GM18498 (cell line): ENCODE results near the gene GDI2.
"Not testable (repeated sequence)": the region's sequence is repeated elsewhere in the genome, so short reads cannot be mapped to it uniquely, and the experiment has no call there.

Experiments used
- ATAC-seq: cut with Tn5 transposase; IDR thresholded peaks from one replicate; pipeline ENCODE4 v1.9.1; 2021; ENCODE audit warnings: mild to moderate bottlenecking, moderate library complexity; ENCODE audit not compliant: unreplicated experiment

The GDI2 gene

GRCh38 chr10:5828725-5829124 lies 15.5 kb upstream of the GDI2 start:
- no peak for ATAC-seq

GRCh38 chr10:5827841-5828240 lies 14.6 kb upstream of the GDI2 start:
- ATAC-seq: no peak

GRCh38 chr10:5826511-5826910 lies 13.3 kb upstream of the GDI2 start:
- ATAC-seq: not testable (repeated sequence)

- ATAC-seq: no peak
Observed at GRCh38 chr10:5818894-5819293, 5.7 kb upstream of the GDI2 start.

- ATAC-seq: no peak
Observed at GRCh38 chr10:5818048-5818331, 4.8 kb upstream of the GDI2 start.

DNA sequence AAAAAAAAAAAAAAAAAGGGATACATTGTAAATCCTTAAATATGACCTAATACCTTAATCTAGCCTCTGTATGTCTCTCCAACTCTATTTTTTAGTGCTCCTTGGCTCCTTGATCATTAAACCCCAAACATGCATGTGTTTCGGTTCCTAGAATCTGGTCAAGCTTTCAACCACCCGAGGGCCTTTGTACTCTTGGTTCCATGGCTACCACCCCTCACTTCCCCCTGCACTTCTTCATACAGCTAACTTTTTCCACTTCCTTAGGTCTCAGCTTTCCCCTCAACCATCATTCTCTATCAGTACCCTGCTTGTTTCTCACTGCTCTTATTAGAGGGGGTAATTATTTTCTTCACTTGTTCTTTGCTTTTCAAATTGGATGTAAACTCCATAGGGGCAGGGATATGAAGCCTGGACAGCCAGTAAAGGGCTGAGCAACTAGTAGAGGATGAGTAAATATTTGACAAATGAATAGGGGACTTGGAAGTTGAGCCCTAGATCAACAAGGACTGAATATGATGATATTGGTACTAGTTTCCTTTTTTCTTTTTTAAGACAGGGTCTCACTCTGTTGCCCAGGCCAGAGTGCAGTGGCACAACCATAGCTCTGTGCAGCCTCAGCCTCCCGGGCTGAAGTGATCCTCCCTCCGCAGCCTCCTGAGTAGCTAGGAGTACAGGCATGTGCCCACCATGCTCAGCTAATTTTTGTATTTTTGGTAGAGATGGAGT lies 4.3 kb upstream of the GDI2 start:
- ATAC-seq: no peak

GRCh38 chr10:5816170-5816569 lies 2.9 kb upstream of the GDI2 start:
- no peak for ATAC-seq

DNA sequence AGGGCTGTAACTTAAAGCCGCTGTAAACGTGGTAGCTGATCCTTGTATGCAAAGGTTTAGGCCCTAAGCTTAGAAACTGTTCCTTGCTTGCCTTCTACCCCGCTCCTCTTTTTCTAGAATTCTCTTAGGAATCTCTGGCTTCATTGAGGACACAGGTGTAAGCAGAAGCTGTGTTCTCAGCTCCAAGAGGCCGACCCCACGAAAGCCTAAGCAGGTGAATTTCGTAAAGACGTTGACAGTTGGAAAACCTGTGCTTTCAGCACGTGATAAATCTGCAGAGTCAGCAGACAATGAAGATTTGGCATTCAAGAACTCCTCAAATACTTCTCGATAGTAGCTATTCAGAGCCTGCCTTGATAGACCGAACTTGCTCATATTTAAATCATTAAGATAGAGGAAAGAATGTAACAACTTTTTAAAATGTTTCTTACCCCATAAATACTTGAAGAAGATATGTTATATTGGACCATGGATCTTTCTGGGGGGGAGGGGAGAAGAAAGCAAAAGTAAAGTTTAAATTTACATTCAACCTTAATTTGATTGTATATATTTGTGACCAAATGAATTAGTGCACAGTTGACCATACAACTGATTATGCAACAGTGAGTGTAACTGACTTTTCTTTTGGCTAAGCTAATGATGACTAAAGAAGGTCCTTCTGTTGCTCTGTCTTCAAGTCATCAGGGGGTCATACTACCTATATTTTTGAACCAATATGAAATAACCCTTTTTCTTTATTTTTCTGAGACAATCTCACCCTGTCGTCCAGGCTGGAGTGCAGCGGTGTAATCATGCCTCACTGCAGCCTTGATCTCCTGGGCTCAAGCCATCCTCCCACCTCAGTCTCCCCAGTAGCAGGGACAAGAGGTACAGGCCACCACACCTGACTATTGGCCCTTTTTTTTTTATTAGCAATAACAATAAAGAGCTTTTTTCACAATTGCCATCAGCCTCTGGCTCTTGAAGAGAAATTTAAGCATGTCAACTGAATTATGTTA lies 1.2 kb upstream of the GDI2 start:
- ATAC-seq: no peak

DNA sequence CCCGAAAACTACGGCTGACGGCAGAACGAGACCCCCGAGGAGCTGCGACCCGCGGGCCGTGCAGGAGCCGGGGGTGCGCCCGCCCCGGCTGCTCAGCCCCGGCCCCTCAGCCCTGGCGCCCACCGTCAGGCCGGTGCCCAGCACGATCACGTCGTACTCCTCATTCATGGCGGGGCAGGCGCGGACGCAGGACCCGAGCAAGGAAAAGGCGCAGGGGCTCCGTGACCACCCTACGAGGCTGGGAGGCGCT lies 218 bp downstream of the GDI2 start:
- ATAC-seq: peak; percentile 32

DNA sequence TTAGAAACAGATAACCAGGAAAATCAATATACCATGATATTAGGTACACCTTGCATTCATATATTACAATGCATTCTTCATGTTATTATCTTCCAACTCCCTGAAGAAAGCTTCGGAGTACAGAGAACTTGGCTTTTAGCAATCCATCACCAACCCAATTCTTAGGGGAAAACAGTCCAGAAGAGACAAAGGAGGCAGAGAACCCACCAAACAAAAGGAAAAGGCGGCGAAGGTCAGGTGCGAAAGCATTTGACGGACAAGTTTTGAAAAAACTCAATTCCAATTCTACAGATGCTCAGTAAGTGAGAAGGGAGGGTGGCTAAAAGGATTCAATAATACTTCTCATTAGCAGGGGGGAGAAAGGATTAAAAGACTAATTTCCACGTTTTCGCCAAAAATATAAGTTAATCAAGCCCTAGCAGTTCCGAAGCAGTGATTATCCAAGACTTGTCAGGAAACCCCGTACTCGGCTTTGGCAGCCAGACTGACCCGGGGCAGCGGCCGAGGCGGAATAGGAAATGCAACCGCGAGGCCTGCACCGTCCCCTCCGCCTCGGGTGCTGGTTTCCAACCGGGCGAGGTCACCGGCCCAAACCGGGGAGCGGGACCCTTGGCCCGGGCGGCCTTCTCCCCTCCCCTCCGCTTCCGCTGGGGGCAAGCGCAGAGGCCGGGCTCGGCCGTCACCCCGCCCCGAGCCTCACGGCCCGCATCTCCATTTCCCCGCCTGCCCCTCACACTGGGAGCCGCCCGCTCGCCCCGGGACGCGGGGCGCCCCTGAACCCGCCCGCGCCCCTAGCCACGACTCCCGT lies 747 bp downstream of the GDI2 start:
- peak; percentile 32 for ATAC-seq

GRCh38 chr10:5811387-5811821 lies 1.8 kb downstream of the GDI2 start:
- ATAC-seq: no peak

GRCh38 chr10:5810225-5810624 lies 3.0 kb downstream of the GDI2 start:
- ATAC-seq: no peak

DNA sequence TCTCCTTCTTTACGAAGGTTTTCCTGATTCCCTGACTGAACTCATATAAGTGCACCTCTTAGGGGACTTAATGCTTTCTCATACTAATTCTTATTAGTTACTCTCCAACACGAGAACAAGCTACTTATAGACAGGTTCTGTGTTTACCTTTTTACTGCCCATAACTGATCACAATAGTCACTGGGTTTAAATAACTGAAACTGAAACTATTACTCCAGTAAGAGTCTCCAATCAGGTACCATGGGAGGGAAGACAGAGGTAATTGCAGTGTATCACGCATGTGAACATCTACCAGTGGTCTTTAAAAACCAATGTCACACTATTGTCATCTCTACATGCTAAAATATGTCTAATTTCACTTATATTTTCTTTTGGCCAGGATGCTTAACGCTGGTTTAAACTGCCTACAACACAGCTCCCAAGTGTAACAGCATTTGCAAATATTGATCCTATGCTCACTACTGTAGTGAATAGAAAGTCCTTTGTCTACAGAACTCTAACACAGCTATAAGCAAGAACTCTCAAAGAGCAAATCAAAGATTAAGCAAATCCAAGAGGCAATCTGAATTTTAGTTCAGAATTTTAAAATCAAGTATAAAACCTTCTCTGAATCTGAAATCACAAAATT lies 3.6 kb downstream of the GDI2 start:
- no peak for ATAC-seq

DNA sequence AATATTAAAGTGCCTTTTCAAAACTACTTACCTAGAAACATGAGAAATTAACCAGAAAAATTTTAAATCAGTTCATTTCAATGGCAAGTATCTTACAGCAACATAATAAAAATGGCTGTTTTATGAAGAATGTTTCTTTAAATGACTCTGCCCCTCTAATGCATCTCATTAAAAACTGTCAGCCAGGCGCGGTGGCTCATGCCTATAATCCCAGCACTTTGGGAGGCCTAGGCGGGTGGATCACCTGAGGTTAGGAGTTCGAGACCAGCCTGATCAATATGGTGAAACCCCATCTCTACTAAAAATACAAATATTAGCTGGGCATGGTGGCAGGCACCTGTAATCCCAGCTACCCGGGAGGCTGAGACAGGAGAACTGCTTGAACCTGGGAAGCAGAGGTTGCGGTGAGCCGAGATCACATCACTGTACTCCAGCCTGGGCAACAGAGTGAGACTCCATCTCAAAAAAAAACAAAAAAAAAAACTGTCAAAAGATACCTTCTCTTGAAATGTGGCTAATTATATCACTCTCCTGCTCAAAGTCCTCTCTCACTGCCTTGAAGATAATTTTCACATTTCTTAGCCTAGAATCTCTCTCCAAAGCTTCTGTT lies 4.3 kb downstream of the GDI2 start:
- ATAC-seq: not testable (repeated sequence)

DNA sequence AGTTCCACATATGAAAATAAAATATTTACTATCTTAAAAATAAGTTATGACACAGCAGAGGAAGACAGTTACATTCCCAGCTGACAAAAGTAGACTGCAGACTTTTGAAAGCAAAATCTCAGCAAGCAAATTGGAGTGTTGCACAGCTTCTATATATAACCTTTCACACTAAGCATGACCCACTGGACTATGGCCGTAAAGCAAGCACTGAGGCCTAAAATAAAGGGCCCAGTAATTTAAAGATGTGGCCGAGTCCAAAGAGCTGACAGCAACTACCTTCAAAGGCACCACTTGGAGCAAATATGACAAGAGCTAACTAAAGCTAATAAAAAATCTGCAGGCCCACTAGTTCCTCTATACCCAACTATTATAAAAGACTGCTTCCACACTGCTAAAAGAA lies 6.5 kb downstream of the GDI2 start:
- ATAC-seq: no peak

DNA sequence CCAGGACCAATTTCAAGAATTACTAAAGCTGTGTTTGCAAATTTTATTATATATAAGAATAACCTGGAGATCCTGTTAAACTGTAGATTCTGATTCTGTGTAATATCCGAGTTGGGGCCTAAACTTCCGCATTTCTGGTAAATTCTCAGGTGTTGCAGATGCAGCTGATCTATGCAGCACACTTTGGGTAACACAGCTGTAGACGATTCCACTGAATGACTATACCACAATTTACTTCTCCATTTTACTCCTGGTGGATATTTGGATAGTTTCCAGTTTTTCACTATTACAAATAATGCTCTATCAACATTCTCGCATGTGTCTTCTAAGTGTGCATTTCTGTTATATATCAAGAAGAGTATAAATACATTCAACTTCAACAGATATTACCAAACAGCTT lies 7.5 kb downstream of the GDI2 start:
- no peak for ATAC-seq

DNA sequence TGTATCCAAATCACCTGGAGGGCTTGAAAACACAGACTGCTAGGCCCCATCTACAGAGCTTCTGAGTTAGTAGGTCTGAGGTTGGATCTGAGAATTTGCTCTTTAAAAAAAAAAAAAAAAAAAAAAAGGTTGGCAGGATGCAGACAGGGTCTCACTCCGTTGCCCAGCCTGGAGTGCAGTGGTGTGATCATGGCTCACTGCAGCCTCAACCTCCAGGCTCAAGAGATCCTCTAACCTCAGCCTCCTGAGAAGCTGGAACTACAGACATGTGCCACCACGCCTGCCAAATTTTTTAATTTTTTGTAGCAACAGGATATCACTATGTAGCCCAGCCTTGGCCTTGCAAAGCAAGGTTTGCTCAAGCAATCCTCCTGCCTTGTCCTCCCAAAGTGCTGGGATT lies 8.0 kb downstream of the GDI2 start:
- ATAC-seq: no peak

DNA sequence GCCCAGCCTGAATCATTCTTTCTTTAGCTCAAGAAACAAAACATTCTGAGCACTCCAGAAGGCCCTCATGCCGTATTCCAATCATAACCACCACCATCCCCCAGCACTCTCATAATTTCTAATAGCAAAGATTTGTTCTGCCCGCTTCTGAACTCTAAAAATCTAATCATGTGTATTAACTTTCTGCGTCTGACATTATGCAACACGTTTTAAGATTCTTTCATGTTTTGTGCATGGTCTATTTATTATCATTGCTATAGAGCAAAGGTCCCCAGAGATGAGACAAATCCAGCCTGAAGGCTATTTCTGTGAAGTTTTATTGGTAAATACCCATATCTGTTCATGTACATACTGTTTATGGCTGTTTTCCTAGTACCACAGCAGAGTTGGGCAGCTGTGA lies 8.8 kb downstream of the GDI2 start:
- no peak for ATAC-seq

DNA sequence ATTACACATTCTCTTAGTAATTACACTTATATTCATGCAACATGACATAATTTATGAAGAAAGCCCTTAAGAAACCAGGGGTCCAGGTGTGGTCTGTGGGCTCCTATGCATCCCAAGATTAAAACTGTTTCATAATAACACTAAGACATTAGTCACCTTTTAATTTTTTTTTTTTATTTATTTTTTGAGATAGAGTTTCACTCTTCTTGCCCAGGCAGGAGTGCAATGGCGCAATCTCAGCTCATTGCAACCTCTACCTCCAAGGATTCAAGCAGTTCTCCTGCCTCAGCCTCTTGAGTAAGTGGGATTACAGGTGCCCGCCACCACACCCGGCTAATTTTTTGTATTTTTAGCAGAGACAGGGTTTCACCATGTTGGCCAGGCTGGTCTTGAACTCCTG lies 12.5 kb downstream of the GDI2 start:
- no peak for ATAC-seq

DNA sequence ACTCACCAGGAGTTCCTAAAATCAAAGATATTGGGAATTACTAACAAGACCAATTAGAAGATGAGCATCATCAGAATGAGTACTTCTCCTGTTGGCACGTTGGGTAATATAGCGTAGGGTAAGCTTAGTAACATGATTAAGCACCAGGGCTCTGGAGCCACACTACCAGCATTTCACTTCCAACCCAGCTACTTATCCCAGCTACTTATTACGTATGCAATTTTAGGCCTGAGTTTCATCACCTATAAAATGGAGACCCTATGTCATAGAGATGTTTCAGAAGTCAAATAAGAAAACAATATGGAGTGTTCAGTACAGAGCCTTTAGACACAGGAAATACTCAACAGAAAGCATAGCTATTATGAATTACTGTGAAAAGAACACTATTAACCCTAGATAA lies 19.0 kb downstream of the GDI2 start:
- ATAC-seq: no peak

DNA sequence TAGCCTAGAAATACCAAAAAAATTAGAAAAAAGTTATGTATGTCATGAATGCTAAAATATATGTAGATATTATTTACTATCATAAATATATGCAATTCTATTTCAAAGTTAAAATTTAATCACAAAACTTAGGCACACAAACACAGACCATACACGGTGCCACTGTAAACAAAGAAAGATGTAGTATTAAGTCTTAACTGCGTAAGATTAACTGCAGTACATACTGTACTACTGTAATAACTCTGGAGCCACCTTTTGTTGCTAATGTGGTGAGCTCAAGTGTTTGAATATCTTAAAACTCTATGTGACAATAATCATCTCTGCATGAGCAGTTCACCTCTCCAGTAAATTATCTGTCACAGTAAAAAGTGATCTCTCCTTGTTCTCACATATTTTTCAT lies 23.6 kb downstream of the GDI2 start:
- no peak for ATAC-seq
